Measurements from ENCODE around the gene MBD6.

Gene MBD6

GRCh38 chr12:57535764-57536596 lies 13.4 kb downstream of the MBD6 start:
- no peak for ATAC-seq
- TF ChIP-seq BACH2 (CRISPR knock-in tag; IDR thresholded peaks at IDR 0.05; ENCODE audit: borderline replicate concordance) (no peak), ZNF565 (CRISPR knock-in tag; conservative IDR thresholded peaks at IDR 0.05; ENCODE audit: low read depth) (no peak), CSDC2 (CRISPR knock-in tag; IDR thresholded peaks at IDR 0.05) (no peak), ZFP3 (CRISPR knock-in tag; IDR thresholded peaks at IDR 0.05) (no peak), POU6F1 (CRISPR knock-in tag; IDR thresholded peaks at IDR 0.05; ENCODE audit: borderline replicate concordance, low read depth) (no peak), CREB5 (CRISPR knock-in tag; IDR thresholded peaks at IDR 0.05; ENCODE audit: low read depth) (no peak), ISL1 (CRISPR knock-in tag; IDR thresholded peaks at IDR 0.05) (no peak), ARNTL (CRISPR knock-in tag; IDR thresholded peaks at IDR 0.05; ENCODE audit: borderline replicate concordance, low read depth) (no peak), ZFP30 (CRISPR knock-in tag; IDR thresholded peaks at IDR 0.05) (no peak), ESRRG (CRISPR knock-in tag; IDR thresholded peaks at IDR 0.05) (no peak), TCF4 (CRISPR knock-in tag; IDR thresholded peaks at IDR 0.05; ENCODE audit: borderline replicate concordance) (no peak)

DNA sequence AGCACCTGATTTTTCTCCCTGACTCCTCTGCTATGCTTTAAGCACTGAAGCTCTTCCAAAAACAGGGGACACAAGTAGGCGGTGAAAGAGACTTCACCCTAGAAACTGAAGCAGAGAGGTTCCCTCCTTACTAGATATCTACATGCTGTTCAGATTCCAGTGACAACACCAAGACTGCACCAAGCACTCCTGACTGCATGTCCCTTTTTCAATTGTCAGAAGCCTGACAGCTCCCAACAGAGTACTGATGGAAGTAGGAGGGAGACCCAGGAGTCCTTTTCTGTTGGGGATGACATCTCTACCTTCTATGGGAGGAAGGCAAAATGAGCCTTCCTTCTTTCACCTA lies 13.9 kb downstream of the MBD6 start:
- TF ChIP-seq ESRRG (CRISPR knock-in tag; IDR thresholded peaks at IDR 0.05) (no peak), ZC3H10 (CRISPR knock-in tag; IDR thresholded peaks at IDR 0.05) (no peak), ARNTL (CRISPR knock-in tag; IDR thresholded peaks at IDR 0.05; ENCODE audit: borderline replicate concordance, low read depth) (no peak), ZNF565 (CRISPR knock-in tag; conservative IDR thresholded peaks at IDR 0.05; ENCODE audit: low read depth) (no peak), RARB (CRISPR knock-in tag; IDR thresholded peaks at IDR 0.05) (no peak), TCF4 (CRISPR knock-in tag; IDR thresholded peaks at IDR 0.05; ENCODE audit: borderline replicate concordance) (no peak), ZFP3 (CRISPR knock-in tag; IDR thresholded peaks at IDR 0.05) (no peak), OSR1 (CRISPR knock-in tag; IDR thresholded peaks at IDR 0.05) (no peak), GLIS3 (CRISPR knock-in tag; IDR thresholded peaks at IDR 0.05) (no peak)
- TF ChIP-seq, protein P1, sequence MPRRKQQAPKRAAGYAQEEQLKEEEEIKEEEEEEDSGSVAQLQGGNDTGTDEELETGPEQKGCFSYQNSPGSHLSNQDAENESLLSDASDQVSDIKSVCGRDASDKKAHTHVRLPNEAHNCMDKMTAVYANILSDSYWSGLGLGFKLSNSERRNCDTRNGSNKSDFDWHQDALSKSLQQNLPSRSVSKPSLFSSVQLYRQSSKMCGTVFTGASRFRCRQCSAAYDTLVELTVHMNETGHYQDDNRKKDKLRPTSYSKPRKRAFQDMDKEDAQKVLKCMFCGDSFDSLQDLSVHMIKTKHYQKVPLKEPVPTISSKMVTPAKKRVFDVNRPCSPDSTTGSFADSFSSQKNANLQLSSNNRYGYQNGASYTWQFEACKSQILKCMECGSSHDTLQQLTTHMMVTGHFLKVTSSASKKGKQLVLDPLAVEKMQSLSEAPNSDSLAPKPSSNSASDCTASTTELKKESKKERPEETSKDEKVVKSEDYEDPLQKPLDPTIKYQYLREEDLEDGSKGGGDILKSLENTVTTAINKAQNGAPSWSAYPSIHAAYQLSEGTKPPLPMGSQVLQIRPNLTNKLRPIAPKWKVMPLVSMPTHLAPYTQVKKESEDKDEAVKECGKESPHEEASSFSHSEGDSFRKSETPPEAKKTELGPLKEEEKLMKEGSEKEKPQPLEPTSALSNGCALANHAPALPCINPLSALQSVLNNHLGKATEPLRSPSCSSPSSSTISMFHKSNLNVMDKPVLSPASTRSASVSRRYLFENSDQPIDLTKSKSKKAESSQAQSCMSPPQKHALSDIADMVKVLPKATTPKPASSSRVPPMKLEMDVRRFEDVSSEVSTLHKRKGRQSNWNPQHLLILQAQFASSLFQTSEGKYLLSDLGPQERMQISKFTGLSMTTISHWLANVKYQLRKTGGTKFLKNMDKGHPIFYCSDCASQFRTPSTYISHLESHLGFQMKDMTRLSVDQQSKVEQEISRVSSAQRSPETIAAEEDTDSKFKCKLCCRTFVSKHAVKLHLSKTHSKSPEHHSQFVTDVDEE (CRISPR knock-in tag; IDR thresholded peaks at IDR 0.05), result no peak
- no peak for ATAC-seq

GRCh38 chr12:57539134-57539768 lies 16.6 kb downstream of the MBD6 start:
- ATAC-seq, result no peak

GRCh38 chr12:57541001-57541400 lies 18.4 kb downstream of the MBD6 start:
- ATAC-seq, result no peak; the same call in 1 of the 3 replicates
- TF ChIP-seq TOX (CRISPR knock-in tag; IDR thresholded peaks at IDR 0.05; ENCODE audit: borderline replicate concordance), result no peak

More at GRCh38 chr12:57539134-57539768, 16.6 kb downstream of the MBD6 start:
- no peak for TF ChIP-seq ARNTL (CRISPR knock-in tag; IDR thresholded peaks at IDR 0.05; ENCODE audit: borderline replicate concordance, low read depth)
- TF ChIP-seq RARB (CRISPR knock-in tag; IDR thresholded peaks at IDR 0.05), result no peak
- TF ChIP-seq BACH2 (CRISPR knock-in tag; IDR thresholded peaks at IDR 0.05; ENCODE audit: borderline replicate concordance), result no peak
- TF ChIP-seq SNAI2 (CRISPR knock-in tag; IDR thresholded peaks at IDR 0.05), result no peak
- TF ChIP-seq ZNF565 (CRISPR knock-in tag; conservative IDR thresholded peaks at IDR 0.05; ENCODE audit: low read depth), result no peak

GRCh38 chr12:57541717-57542116 lies 19.1 kb downstream of the MBD6 start:
- no peak for ATAC-seq
- TF ChIP-seq SNAI2 (CRISPR knock-in tag; IDR thresholded peaks at IDR 0.05), result no peak
- no peak for TF ChIP-seq BACH2 (CRISPR knock-in tag; IDR thresholded peaks at IDR 0.05; ENCODE audit: borderline replicate concordance)
- no peak for TF ChIP-seq ISL1 (CRISPR knock-in tag; IDR thresholded peaks at IDR 0.05)
- TF ChIP-seq ZNF70 (CRISPR knock-in tag; IDR thresholded peaks at IDR 0.05), result no peak
- TF ChIP-seq CREB5 (CRISPR knock-in tag; IDR thresholded peaks at IDR 0.05; ENCODE audit: low read depth), result no peak
- TF ChIP-seq, protein P2, sequence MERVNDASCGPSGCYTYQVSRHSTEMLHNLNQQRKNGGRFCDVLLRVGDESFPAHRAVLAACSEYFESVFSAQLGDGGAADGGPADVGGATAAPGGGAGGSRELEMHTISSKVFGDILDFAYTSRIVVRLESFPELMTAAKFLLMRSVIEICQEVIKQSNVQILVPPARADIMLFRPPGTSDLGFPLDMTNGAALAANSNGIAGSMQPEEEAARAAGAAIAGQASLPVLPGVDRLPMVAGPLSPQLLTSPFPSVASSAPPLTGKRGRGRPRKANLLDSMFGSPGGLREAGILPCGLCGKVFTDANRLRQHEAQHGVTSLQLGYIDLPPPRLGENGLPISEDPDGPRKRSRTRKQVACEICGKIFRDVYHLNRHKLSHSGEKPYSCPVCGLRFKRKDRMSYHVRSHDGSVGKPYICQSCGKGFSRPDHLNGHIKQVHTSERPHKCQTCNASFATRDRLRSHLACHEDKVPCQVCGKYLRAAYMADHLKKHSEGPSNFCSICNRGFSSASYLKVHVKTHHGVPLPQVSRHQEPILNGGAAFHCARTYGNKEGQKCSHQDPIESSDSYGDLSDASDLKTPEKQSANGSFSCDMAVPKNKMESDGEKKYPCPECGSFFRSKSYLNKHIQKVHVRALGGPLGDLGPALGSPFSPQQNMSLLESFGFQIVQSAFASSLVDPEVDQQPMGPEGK (CRISPR knock-in tag; IDR thresholded peaks at IDR 0.05; ENCODE audit: borderline replicate concordance), result no peak
- no peak for TF ChIP-seq RARB (CRISPR knock-in tag; IDR thresholded peaks at IDR 0.05)
- TF ChIP-seq ZNF565 (CRISPR knock-in tag; conservative IDR thresholded peaks at IDR 0.05; ENCODE audit: low read depth), result no peak
- no peak for TF ChIP-seq ZC3H10 (CRISPR knock-in tag; IDR thresholded peaks at IDR 0.05)
- TF ChIP-seq TCF4 (CRISPR knock-in tag; IDR thresholded peaks at IDR 0.05; ENCODE audit: borderline replicate concordance), result no peak
- no peak for TF ChIP-seq GLIS3 (CRISPR knock-in tag; IDR thresholded peaks at IDR 0.05)
- TF ChIP-seq TOX (CRISPR knock-in tag; IDR thresholded peaks at IDR 0.05; ENCODE audit: borderline replicate concordance), result no peak
- no peak for TF ChIP-seq POU6F1 (CRISPR knock-in tag; IDR thresholded peaks at IDR 0.05; ENCODE audit: borderline replicate concordance, low read depth)
- no peak for TF ChIP-seq ZFP30 (CRISPR knock-in tag; IDR thresholded peaks at IDR 0.05)

Data from SK-N-SH treated with all-trans-retinoic acid at 6 μM for 48 hours (cell line).